ENCODE data around the gene DNAH12. TPM values are rescaled to one million over a fixed set of nuclear protein-coding genes. Genes with fewer than 3 reads are reported as not detected.

DNAH12 gene
- total RNA-seq, 6 experiments from 2014 or later = under 0.01 to 0.29 (median 0.18) TPM; not detected in 1

DNA sequence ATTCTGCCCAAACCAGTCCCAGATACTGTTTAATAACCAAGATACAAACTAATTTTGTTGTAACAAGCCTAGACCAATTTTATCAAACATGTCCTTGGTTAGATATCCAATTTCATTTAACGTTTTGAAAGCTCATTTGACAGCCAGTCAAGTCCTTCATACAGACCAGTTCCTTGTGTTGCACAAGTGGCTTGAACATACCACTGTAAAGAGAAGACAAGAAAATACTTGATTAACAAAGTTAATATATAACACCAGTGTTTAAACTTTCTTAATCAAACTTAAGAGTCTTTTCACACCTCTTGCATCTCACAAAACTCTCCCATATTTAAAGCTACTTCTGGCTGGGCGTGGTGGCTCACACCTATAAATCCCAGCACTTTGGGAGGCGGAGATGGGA, 28.0 kb upstream of the DNAH12 start:
- ATAC-seq = no peak
- H3K36me3 ChIP-seq = peaks cover 6 to 54% (median 24%) of the 10 kb centered on the region in 4 donors
- DNase-seq = no peak
- H3K27ac ChIP-seq = no peak overlapping the region
- no peak overlapping the region for H3K4me3 ChIP-seq
- TF ChIP-seq, protein P1, sequence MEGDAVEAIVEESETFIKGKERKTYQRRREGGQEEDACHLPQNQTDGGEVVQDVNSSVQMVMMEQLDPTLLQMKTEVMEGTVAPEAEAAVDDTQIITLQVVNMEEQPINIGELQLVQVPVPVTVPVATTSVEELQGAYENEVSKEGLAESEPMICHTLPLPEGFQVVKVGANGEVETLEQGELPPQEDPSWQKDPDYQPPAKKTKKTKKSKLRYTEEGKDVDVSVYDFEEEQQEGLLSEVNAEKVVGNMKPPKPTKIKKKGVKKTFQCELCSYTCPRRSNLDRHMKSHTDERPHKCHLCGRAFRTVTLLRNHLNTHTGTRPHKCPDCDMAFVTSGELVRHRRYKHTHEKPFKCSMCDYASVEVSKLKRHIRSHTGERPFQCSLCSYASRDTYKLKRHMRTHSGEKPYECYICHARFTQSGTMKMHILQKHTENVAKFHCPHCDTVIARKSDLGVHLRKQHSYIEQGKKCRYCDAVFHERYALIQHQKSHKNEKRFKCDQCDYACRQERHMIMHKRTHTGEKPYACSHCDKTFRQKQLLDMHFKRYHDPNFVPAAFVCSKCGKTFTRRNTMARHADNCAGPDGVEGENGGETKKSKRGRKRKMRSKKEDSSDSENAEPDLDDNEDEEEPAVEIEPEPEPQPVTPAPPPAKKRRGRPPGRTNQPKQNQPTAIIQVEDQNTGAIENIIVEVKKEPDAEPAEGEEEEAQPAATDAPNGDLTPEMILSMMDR (IDR thresholded peaks at IDR 0.05) = no peak
- no peaks in the 10 kb centered on the region for H3K9me3 ChIP-seq
- H3K4me1 ChIP-seq = peaks cover 0 to 5% (median 0%) of the 10 kb centered on the region in 4 donors
- intact Hi-C loops (cut with DNase I) = no loop called here
- 78% methylated on average over 3 of the region's 3 CpGs for WGBS (ENCODE audit: insufficient coverage, low coverage, low lambda C conversion rate, missing lambda C conversion rate)
- H3K27me3 ChIP-seq = no peaks in the 10 kb centered on the region

DNA sequence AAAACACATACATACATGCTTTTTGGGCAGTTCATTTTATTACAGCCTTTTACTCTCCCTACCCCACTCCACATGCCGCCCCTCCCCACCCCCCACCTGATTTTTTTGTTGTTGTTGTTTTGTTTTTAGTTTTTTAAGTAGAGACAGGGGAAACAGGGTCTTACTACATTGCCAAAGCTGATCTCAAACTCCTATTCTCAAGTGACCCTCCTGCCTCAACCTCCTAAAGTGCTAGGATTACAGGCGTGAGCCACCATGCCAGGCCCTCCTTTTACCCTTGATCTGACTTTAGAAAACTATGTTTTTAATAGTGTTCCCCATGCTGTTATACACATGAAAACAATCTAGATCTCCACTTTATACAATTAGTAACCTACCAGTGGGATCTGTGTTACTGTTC, 26.7 kb upstream of the DNAH12 start:
- Histone ChIP-seq H3K4me1 (peaks cover 0 to 5% (median 0%) of the 10 kb centered on the region in 4 donors), H3K9me3 (no peaks in the 10 kb centered on the region), H3K27ac (no peak overlapping the region), H3K4me3 (no peak overlapping the region), H3K36me3 (peaks cover 6 to 44% (median 23%) of the 10 kb centered on the region in 4 donors), H3K27me3 (no peaks in the 10 kb centered on the region)
- ATAC-seq (no peak), DNase-seq (no peak)
- no peak for TF ChIP-seq POLR2A (IDR thresholded peaks at IDR 0.05)
- TF ChIP-seq, protein P1 (IDR thresholded peaks at IDR 0.05) = no peak
- intact Hi-C loops (cut with DNase I) = no loop called here
- 90% methylated on average over 2 of the region's 2 CpGs for WGBS (ENCODE audit: insufficient coverage, low coverage, low lambda C conversion rate, missing lambda C conversion rate)

DNA sequence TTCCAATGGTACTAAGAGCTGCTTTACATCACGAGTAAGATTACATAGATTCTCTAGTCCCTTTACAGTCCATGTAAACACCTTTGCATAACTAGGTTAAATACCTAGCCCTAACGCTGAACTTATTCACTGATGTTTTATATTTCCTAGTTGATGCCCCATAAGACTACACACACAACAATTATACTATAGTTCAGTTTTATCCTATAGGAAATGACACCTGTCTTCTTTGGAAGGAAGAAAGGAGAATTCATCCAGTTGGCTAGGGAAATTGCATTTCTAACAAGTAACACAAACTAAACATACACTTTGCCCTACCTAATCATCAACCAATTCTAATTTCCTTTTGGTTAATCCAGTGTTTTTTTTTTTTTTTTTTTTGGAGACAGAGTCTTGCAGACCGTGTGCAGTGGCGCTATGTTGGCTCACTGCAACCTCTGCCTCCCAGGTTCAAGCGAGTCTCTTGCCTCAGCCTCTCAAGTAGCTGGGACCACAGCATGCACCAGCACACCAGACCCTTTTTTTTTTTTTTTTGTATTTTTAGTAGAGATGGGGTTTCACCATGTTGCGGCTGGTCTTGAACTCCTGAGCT, 25.8 kb upstream of the DNAH12 start:
- intact Hi-C loops (cut with DNase I) = no loop called here
- ATAC-seq = peak in 3 of 4 donors; percentile 26 to 55 (median 40)
- Histone ChIP-seq H3K36me3 (peaks cover 6 to 35% (median 19%) of the 10 kb centered on the region in 4 donors), H3K4me3 (no peak overlapping the region), H3K9me3 (no peaks in the 10 kb centered on the region), H3K27ac (no peak overlapping the region), H3K27me3 (no peaks in the 10 kb centered on the region), H3K4me1 (peaks cover 0 to 5% (median 0%) of the 10 kb centered on the region in 4 donors)
- TF ChIP-seq POLR2A (IDR thresholded peaks at IDR 0.05) = no peak
- TF ChIP-seq, protein P1 (IDR thresholded peaks at IDR 0.05) = no peak
- no peak for DNase-seq
- 57% methylated on average over 6 of the region's 6 CpGs for WGBS (ENCODE audit: insufficient coverage, low coverage, low lambda C conversion rate, missing lambda C conversion rate)

DNA sequence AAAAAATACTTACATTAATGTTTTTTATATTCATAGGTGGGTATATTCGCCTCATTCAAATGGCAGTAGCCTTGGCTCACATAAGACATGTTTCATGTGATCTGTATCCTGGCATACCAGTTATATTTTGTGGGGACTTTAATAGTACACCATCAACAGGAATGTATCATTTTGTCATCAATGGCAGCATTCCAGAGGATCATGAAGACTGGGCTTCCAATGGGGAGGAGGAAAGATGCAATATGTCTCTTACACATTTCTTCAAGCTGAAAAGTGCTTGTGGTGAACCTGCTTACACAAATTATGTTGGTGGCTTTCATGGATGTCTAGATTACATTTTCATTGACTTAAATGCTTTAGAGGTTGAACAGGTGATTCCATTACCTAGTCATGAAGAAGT, 15.4 kb upstream of the DNAH12 start:
- no peak for DNase-seq
- peaks cover 0 to 22% (median 10%) of the 10 kb centered on the region in 4 donors for H3K4me1 ChIP-seq
- no peaks in the 10 kb centered on the region for H3K9me3 ChIP-seq
- WGBS (ENCODE audit: insufficient coverage, low coverage, low lambda C conversion rate, missing lambda C conversion rate) = 86% methylated on average over 1 of the region's 1 CpG
- no peak overlapping the region for H3K27ac ChIP-seq
- H3K4me3 ChIP-seq = no peak overlapping the region
- no peak for TF ChIP-seq POLR2A (IDR thresholded peaks at IDR 0.05)
- TF ChIP-seq, protein P1 (IDR thresholded peaks at IDR 0.05) = no peak
- no peaks in the 10 kb centered on the region for H3K27me3 ChIP-seq
- no peak for ATAC-seq
- peaks cover 0 to 21% (median 4%) of the 10 kb centered on the region in 4 donors for H3K36me3 ChIP-seq
- intact Hi-C loops (cut with DNase I) = loop anchor here in 1 of 2 donors (5.0 kb wide), 1 partner anchor 38 kb away; the partner anchor contains the start of gene ARF4

Data from right lobe of liver (tissue), 6 donors.